IPS-NIHi7 (cell line): ENCODE measurements around the gene PRUNE2.
"Not testable (repeated sequence)": the region's sequence is repeated elsewhere in the genome, so short reads cannot be mapped to it uniquely, and the experiment has no call there.

Source experiments
- DNase-seq: peaks from one replicate; pipeline ENCODE4 v3.0.0; 2012; ENCODE audit warnings: mixed read lengths; ENCODE audit errors: extremely low spot score

PRUNE2 gene, protein sequence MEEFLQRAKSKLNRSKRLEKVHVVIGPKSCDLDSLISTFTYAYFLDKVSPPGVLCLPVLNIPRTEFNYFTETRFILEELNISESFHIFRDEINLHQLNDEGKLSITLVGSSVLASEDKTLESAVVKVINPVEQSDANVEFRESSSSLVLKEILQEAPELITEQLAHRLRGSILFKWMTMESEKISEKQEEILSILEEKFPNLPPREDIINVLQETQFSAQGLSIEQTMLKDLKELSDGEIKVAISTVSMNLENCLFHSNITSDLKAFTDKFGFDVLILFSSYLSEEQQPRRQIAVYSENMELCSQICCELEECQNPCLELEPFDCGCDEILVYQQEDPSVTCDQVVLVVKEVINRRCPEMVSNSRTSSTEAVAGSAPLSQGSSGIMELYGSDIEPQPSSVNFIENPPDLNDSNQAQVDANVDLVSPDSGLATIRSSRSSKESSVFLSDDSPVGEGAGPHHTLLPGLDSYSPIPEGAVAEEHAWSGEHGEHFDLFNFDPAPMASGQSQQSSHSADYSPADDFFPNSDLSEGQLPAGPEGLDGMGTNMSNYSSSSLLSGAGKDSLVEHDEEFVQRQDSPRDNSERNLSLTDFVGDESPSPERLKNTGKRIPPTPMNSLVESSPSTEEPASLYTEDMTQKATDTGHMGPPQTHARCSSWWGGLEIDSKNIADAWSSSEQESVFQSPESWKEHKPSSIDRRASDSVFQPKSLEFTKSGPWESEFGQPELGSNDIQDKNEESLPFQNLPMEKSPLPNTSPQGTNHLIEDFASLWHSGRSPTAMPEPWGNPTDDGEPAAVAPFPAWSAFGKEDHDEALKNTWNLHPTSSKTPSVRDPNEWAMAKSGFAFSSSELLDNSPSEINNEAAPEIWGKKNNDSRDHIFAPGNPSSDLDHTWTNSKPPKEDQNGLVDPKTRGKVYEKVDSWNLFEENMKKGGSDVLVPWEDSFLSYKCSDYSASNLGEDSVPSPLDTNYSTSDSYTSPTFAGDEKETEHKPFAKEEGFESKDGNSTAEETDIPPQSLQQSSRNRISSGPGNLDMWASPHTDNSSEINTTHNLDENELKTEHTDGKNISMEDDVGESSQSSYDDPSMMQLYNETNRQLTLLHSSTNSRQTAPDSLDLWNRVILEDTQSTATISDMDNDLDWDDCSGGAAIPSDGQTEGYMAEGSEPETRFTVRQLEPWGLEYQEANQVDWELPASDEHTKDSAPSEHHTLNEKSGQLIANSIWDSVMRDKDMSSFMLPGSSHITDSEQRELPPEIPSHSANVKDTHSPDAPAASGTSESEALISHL (N-terminal part only)

GRCh38 chr9:76905791-76906646, at the start of gene PRUNE2:
Gene PRUNE2 (minus strand): TSS chr9:76906114. CDS start chr9:76905963, 151 bp downstream.
- DNase-seq = peak; percentile 96

DNA sequence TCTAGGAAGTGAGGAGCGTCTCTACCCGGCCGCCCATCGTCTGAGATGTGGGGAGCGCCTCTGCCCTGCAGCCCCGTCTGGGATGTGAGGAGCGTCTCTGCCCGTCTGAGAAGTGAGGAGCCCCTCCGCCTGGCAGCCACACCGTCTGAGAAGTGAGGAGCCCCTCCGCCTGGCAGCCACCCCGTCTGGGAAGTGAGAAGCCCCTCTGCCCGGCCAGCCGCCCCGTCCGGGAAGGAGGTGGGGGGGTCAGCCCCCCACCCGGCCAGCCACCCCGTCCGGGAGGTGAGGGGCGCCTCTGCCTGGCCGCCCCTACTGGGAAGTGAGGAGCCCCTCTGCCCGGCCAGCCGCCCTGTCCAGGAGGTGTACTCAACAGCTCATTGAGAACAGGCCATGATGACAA, 49.5 kb upstream of the PRUNE2 start:
- not testable (repeated sequence) for DNase-seq

DNA sequence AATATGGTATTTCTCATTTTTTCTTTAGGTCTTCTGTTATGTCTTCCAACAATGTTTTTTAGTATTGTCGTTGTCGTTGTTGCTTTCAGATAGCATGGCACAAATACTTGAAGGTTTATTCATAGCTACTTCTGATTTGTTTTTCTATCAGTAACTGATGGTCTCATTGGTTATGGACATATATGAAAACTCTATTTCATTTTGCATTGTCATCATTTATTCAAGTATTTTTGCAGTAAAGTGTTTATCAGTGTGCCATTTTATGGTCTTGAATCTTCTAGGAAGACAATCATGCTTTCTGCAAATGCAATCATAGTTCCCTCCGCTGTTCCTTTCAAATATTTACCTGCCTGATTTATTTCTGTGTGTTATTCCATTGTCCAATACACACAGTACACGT, 44.0 kb upstream of the PRUNE2 start:
- no peak for DNase-seq

GRCh38 chr9:76944011-76944410, 38.1 kb upstream of the PRUNE2 start:
- DNase-seq = no peak

- no peak for DNase-seq
Measured at GRCh38 chr9:76943054-76943453, 37.1 kb upstream of the PRUNE2 start.

DNA sequence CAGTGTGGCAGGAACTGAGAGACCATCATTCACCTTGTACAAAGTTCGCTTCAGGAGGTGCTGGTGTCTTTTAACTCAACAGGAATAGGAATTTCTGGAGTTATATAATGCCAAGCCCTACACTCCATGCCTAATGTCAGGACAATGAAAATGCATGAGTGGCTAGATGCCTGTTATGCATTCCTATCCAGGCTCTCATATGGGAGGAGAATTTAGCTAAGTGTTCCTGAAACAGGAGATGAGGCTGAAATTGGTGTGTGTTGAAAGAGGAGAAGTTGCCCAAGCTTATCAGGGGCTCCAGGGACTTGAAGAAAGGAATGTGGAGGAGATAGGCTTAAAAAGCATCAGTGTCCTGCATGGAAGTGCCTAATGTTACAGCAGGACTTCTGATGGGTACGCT, 26.8 kb upstream of the PRUNE2 start:
- no peak for DNase-seq

GRCh38 chr9:76932265-76932664, 26.4 kb upstream of the PRUNE2 start:
- DNase-seq = no peak

- no peak for DNase-seq
Measured at GRCh38 chr9:76927540-76928240, 21.8 kb upstream of the PRUNE2 start.

- no peak for DNase-seq
Measured at GRCh38 chr9:76926846-76927245, 20.9 kb upstream of the PRUNE2 start.

DNA sequence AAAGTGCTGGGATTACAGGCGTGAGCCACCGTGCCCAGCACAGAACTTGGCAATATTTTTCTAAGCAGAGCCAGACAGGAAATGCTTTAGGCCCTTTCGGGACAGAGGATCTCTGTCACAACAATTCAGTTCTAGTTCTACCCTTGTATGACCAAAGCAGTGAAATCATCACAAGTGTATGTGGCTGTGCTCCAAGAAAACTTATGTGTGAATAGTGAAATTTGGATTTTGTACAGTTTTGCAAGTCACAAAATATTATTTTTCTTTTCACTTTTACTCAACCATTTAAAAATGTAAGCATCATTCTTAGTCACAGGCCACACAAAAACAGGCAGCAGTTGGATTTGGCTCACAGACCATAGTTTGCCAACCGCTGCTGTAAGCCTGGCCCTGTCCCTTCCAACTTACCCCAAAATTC, 20.4 kb upstream of the PRUNE2 start:
- no peak for DNase-seq

DNA sequence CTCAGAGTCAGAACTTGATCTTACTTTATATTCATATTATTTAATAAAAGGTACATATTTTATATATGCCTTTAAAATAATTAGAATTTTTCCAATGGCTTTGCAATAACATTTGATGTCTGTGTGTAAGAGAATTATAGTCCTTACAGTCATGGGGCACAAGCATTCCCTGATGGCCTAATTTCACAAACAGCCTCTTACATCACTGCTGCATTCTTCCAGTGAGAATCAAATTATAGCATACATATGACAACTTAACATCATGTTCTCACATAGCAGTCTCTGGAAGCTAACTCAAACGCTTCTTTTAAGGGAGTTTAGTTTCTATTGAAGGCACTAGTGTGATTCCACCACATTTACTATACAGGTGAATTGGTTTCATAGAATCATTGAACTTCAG, 15.3 kb upstream of the PRUNE2 start:
- no peak for DNase-seq

GRCh38 chr9:76917299-76917698, 11.4 kb upstream of the PRUNE2 start:
- no peak for DNase-seq

DNA sequence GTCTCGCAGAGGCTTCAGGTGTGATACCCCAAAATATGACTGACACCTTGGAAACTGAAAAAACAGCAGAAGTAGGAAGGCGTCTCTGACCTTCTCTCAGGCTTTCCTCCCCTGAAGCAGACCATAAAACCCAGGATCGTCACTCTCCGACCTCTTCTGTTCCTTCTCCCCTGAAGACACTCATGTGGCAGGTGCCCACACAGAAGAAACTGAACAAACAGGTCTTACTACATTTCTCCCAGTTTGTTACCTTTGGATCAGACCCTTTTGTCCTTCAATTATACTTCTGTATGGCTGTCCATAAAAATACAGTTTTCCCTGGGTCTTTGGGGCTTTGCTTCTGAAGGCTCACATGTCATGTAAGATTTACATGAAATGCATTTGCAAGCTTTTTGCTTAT, 10.3 kb upstream of the PRUNE2 start:
- no peak for DNase-seq

- DNase-seq = no peak
Measured at GRCh38 chr9:76913467-76913866, 7.6 kb upstream of the PRUNE2 start.

DNA sequence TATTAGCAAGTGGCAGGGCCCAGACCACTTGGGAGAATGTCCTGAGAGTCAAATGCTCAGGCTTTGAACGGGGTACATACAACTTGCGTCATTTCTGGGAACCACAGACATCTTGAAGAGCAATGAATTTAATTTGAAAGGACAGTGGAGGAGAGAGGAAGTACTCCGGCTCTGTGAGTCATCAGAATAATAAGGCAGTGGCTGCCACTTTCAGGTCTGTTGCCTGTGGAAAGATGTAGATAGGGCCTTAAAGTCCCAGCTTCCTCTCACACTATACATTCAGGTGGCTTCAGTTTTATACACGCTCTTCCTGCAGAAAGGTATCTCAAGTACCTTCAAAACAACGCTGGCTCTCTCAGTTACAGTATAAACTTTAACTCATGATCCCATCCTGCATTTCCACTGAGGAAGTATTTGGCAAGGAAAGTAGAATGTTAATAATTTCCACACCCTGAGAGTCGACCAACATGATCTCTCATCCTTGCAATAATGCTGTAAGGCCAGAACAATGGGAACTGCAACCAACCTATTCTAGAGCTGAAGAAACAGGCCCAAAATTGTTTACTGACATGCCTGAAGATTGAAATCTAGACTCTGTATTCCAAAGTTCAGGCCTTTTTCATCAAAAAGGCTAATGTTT, 6.8 kb upstream of the PRUNE2 start:
- DNase-seq = no peak

GRCh38 chr9:76911971-76912370, 6.1 kb upstream of the PRUNE2 start:
- no peak for DNase-seq

DNA sequence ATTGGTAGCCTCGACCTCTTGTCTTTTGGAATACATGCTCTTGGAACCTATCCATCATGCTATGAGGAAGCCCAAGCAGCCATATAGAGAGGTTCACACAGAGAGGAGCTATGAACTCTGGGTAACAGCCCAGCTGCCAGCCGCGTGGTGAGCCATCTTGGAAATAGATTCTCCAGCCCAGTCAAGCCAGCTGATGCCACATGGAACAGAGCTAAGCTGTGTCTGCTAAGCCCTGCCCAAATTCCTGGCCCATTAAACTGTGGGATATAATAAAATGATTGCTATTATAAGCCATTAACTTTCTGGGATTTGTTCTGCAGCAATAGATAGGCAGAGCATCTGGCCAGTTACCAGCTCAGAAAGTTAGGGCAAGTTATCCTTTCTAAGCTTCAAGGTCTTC, 4.9 kb upstream of the PRUNE2 start:
- no peak for DNase-seq

GRCh38 chr9:76906647-76906975, 697 bp upstream of the PRUNE2 start:
- DNase-seq = no peak

- DNase-seq = no peak
Measured at GRCh38 chr9:76904661-76905457, 1.1 kb downstream of the PRUNE2 start.
